Panc1 (cell line): ENCODE measurements around the gene CCDC32. TPM values are rescaled to one million over a fixed set of nuclear protein-coding genes. Genes with fewer than 3 reads are reported as not detected.

Source experiments
- ATAC-seq: fragments of 200-7000 bp; cut with Tn5 transposase; 2 replicates; pipeline ENCODE4 v1.9.1; 2020; ENCODE audit warnings: mild to moderate bottlenecking, moderate library complexity
- BruUV-seq: library from RNA; stranded (reverse); fragments of 400-500 nt; replicated peaks from 2 replicates; lab custom pipeline; 2021; lab: Mats Ljungman, UMichigan
- CTCF ChIA-PET: fragments of 300-600 bp; sonication (Branson Sonifier 250); formaldehyde crosslinking; loops from one replicate; lab custom pipeline; 2022; ENCODE audit warnings: antibody characterized with exemption; lab: Charles Lee
- POLR2A ChIA-PET: fragments of 300-600 bp; sonication (Branson Sonifier 250); formaldehyde crosslinking; loops from one replicate; lab custom pipeline; 2022; ENCODE audit warnings: antibody characterized with exemption; lab: Charles Lee
- DNase-seq: peaks from one replicate; pipeline ENCODE4 v3.0.0-alpha.2; 2010; ENCODE audit warnings: low read depth, low spot score
- H3K27ac ChIP-seq: 2 replicates; pipeline ENCODE4 v1.5.1; 2011; ENCODE audit warnings: mild to moderate bottlenecking, low read length, inconsistent platforms
- H3K27me3 ChIP-seq: fragments of 200-500 bp; sonication (Bioruptor generic); 2 replicates; pipeline ENCODE4 v1.6.0; 2014; ENCODE audit warnings: low read length, inconsistent platforms; ENCODE audit not compliant: control insufficient read depth, insufficient read depth
- H3K36me3 ChIP-seq: fragments of 200-500 bp; sonication (Bioruptor generic); 2 replicates; pipeline ENCODE4 v1.5.1; 2014; ENCODE audit warnings: inconsistent platforms, mild to moderate bottlenecking, low read length, moderate library complexity; ENCODE audit not compliant: control insufficient read depth, insufficient read depth
- H3K4me1 ChIP-seq: 2 replicates; pipeline ENCODE4 v1.5.1; 2011; ENCODE audit warnings: inconsistent platforms, mild to moderate bottlenecking, low read length, moderate library complexity; ENCODE audit not compliant: control insufficient read depth, insufficient read depth
- H3K4me3 ChIP-seq, 2 experiments: 2 replicates each; pipeline ENCODE4 v1.5.1; 2011 to 2012; ENCODE audit warnings: low read depth in 2 of 2, low read length in 2 of 2, mild to moderate bottlenecking in 2 of 2, inconsistent platforms in 1 of 2, moderate library complexity in 1 of 2
- H3K9me3 ChIP-seq: fragments of 200-500 bp; sonication (Bioruptor generic); 2 replicates; pipeline ENCODE4 v1.5.1; 2014; ENCODE audit warnings: low read depth, mild to moderate bottlenecking, inconsistent platforms, low read length, moderate library complexity; ENCODE audit not compliant: control insufficient read depth, insufficient read depth
- POLR2AphosphoS5 ChIP-seq: IDR thresholded peaks from 2 replicates; pipeline ENCODE4 v1.6.1; 2012; ENCODE audit warnings: mild to moderate bottlenecking, low read depth, low read length, moderate library complexity
- SIN3A ChIP-seq: IDR thresholded peaks from 2 replicates; pipeline ENCODE4 v1.6.1; 2012; ENCODE audit warnings: low read depth, mild to moderate bottlenecking, low read length, moderate library complexity, borderline replicate concordance; ENCODE audit not compliant: insufficient read depth
- TCF7L2 ChIP-seq: IDR thresholded peaks from 2 replicates; pipeline ENCODE4 v1.6.1; 2011; ENCODE audit warnings: mild to moderate bottlenecking, low read depth, low read length, inconsistent platforms
- in situ Hi-C: cut with HindIII; loops from 2 replicates; pipeline ENCODE4 v1.10.0; 2016; ENCODE audit warnings: low sequenced_read_pairs, low pct_unique_long_range_greater_than_20kb
- intact Hi-C: fragments of 100-400 bp; cut with micrococcal nuclease; formaldehyde crosslinking; loops from one replicate; pipeline ENCODE4 v1.10.0; 2022; ENCODE audit not compliant: unreplicated experiment
- total RNA-seq: library from RNA; stranded (reverse); gene quantifications from one replicate; pipeline ENCODE4 v1.2.1, GENCODE V29; 2021; ENCODE audit not compliant: unreplicated experiment
- TF ChIP-seq, protein P1 (sequence below): fragments of 450-650 bp; IDR thresholded peaks from 2 replicates; pipeline ENCODE4 v1.5.1; 2017; ENCODE audit warnings: mild to moderate bottlenecking
- TF ChIP-seq, protein P2 (sequence below), 2 experiments: IDR thresholded peaks; 2 replicates each; pipeline ENCODE4 v1.6.1; 2011 to 2012; ENCODE audit warnings: low read depth in 2 of 2, control low read depth in 1 of 2, low read length in 1 of 2, mild to moderate bottlenecking in 1 of 2, moderate library complexity in 1 of 2; ENCODE audit not compliant: insufficient read depth in 1 of 2

The CCDC32 gene
- total RNA-seq, 1 experiment from 2014 or later = 29.8 TPM

DNA sequence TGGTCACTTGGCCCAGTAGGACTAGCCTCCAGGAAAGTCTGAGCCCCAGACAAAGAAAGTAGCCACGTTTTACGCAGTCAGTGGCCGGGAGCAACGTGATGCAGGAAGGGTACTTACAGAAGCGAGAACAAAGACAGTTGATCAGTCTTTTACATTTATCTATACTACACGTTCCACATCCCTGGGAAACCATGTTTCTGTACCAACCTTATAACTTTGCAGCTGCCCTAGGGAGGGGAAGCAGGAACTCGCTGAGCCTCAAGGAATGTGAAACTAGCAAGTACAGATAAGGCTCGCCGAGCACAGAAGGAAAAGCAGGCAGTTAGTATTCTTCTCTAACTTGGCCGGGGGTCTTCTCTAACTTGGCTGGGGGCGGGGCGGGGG is 25.8 kb upstream of the CCDC32 start:
- in situ Hi-C loops = no loop called here
- H3K9me3 ChIP-seq = no peaks in the 10 kb centered on the region
- ChIA-PET POLR2A (no interaction called here), CTCF (interaction anchor here (0.6 to 0.9 kb wide), 2 partner anchors 10 to 211 kb away, joined by 5 to 9 read pairs; no protein-coding TSS in a partner anchor)
- ATAC-seq (no peak), DNase-seq (no peak)
- H3K27ac ChIP-seq = peak overlapping the region; percentile 56
- TF ChIP-seq, protein P1, sequence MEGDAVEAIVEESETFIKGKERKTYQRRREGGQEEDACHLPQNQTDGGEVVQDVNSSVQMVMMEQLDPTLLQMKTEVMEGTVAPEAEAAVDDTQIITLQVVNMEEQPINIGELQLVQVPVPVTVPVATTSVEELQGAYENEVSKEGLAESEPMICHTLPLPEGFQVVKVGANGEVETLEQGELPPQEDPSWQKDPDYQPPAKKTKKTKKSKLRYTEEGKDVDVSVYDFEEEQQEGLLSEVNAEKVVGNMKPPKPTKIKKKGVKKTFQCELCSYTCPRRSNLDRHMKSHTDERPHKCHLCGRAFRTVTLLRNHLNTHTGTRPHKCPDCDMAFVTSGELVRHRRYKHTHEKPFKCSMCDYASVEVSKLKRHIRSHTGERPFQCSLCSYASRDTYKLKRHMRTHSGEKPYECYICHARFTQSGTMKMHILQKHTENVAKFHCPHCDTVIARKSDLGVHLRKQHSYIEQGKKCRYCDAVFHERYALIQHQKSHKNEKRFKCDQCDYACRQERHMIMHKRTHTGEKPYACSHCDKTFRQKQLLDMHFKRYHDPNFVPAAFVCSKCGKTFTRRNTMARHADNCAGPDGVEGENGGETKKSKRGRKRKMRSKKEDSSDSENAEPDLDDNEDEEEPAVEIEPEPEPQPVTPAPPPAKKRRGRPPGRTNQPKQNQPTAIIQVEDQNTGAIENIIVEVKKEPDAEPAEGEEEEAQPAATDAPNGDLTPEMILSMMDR = no peak
- TF ChIP-seq, protein P2, sequence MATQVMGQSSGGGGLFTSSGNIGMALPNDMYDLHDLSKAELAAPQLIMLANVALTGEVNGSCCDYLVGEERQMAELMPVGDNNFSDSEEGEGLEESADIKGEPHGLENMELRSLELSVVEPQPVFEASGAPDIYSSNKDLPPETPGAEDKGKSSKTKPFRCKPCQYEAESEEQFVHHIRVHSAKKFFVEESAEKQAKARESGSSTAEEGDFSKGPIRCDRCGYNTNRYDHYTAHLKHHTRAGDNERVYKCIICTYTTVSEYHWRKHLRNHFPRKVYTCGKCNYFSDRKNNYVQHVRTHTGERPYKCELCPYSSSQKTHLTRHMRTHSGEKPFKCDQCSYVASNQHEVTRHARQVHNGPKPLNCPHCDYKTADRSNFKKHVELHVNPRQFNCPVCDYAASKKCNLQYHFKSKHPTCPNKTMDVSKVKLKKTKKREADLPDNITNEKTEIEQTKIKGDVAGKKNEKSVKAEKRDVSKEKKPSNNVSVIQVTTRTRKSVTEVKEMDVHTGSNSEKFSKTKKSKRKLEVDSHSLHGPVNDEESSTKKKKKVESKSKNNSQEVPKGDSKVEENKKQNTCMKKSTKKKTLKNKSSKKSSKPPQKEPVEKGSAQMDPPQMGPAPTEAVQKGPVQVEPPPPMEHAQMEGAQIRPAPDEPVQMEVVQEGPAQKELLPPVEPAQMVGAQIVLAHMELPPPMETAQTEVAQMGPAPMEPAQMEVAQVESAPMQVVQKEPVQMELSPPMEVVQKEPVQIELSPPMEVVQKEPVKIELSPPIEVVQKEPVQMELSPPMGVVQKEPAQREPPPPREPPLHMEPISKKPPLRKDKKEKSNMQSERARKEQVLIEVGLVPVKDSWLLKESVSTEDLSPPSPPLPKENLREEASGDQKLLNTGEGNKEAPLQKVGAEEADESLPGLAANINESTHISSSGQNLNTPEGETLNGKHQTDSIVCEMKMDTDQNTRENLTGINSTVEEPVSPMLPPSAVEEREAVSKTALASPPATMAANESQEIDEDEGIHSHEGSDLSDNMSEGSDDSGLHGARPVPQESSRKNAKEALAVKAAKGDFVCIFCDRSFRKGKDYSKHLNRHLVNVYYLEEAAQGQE (IDR thresholded peaks at IDR 0.05; ENCODE audit: insufficient read depth in 1 of 2, low read depth in 2 of 2, low read length in 1 of 2) = no peak
- no peak for TF ChIP-seq TCF7L2
- TF ChIP-seq SIN3A = no peak
- no peak for TF ChIP-seq POLR2AphosphoS5
- peaks cover 3% of the 10 kb centered on the region; the same call in 1 of the 2 replicates for H3K36me3 ChIP-seq
- no peaks in the 10 kb centered on the region for H3K27me3 ChIP-seq
- H3K4me3 ChIP-seq = peak overlapping the region; percentile 61 to 80
- peaks cover 18% of the 10 kb centered on the region for H3K4me1 ChIP-seq
- intact Hi-C loops = no loop called here
- BruUV-seq = no TSS peak

DNA sequence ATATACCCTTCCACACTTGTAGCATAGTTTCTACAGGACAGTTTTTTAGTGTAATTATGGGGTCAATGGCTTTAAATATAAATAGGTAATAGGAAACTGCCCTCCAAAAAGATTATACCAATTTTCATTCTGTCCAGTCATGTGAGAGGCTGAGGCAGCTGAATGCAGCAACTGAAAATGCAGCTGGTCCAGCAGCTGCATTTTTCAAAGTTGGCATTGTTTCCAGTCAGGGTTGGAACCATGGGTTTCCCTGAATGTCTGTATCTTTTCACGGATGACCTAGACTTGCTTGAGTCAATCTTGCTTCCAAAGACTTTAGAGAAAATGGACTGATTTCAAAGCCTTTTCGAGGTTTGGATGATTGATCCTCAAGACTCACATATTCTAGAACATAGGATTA is 19.3 kb upstream of the CCDC32 start:
- no peaks in the 10 kb centered on the region for H3K9me3 ChIP-seq
- in situ Hi-C loops = no loop called here
- ATAC-seq = no peak
- H3K4me1 ChIP-seq = 0 out of 2 replicates have a peak, but pooled peaks cover 4% of the 10 kb centered on the region
- H3K4me3 ChIP-seq = peak overlapping the region; percentile 52 to 83
- ChIA-PET CTCF (interaction anchor here (0.7 kb wide), 1 partner anchor 330 kb away, joined by 11 read pairs; no protein-coding TSS in a partner anchor), POLR2A (interaction anchor here (0.6 kb wide), 2 partner anchors 17 to 96 kb away, joined by 3 to 4 read pairs; no protein-coding TSS in a partner anchor)
- peak overlapping the region; percentile 55; the same call in 1 of the 2 replicates for H3K27ac ChIP-seq
- intact Hi-C loops = no loop called here
- no peaks in the 10 kb centered on the region for H3K27me3 ChIP-seq
- H3K36me3 ChIP-seq = no peaks in the 10 kb centered on the region
- DNase-seq = no peak
- BruUV-seq = no TSS peak
- no peak for TF ChIP-seq POLR2AphosphoS5
- TF ChIP-seq, protein P2 (IDR thresholded peaks at IDR 0.05; ENCODE audit: insufficient read depth in 1 of 2, low read depth in 2 of 2, low read length in 1 of 2) = no peak
- TF ChIP-seq SIN3A = no peak
- TF ChIP-seq, protein P1 = no peak
- no peak for TF ChIP-seq TCF7L2
